HepG2 (cell line): Measurements from ENCODE around the gene ACTN1. TPM values are rescaled to one million over a fixed set of nuclear protein-coding genes. Genes with fewer than 3 reads are reported as not detected.

Source experiments
- BHLHE40 ChIP-seq: IDR thresholded peaks from 2 replicates; pipeline ENCODE4 v1.6.1; 2011; ENCODE audit warnings: low read length, improper control_type of control experiment
- CEBPG ChIP-seq: IDR thresholded peaks from 2 replicates; pipeline ENCODE4 v1.6.1; 2016
- EED ChIP-seq: sonication (generic); formaldehyde crosslinking; IDR thresholded peaks from 2 replicates; pipeline ENCODE4 v1.5.0; 2020; ENCODE audit warnings: mild to moderate bottlenecking, missing genetic modification reagents
- FLYWCH1 ChIP-seq: sonication (generic); formaldehyde crosslinking; IDR thresholded peaks from 2 replicates; pipeline ENCODE4 v1.8.1; 2023; ENCODE audit warnings: mild to moderate bottlenecking, missing genetic modification reagents
- PRPF4 ChIP-seq: fragments of 200-400 bp; formaldehyde crosslinking; IDR thresholded peaks from 2 replicates; pipeline ENCODE4 v1.6.1; 2016; ENCODE audit warnings: low read length, low read depth; ENCODE audit not compliant: poor library complexity, severe bottlenecking
- RBM22 ChIP-seq: fragments of 200-400 bp; formaldehyde crosslinking; optimal IDR thresholded peaks from 2 replicates; pipeline ENCODE3; 2017; ENCODE audit warnings: mild to moderate bottlenecking, low read length, moderate library complexity
- RELA ChIP-seq: sonication (generic); formaldehyde crosslinking; IDR thresholded peaks from 2 replicates; pipeline ENCODE4 v1.4.0; 2020; ENCODE audit warnings: missing genetic modification reagents
- RFX3 ChIP-seq: IDR thresholded peaks from 2 replicates; pipeline ENCODE4 v1.6.1; 2016; ENCODE audit warnings: missing biosample characterization, missing genetic modification reagents
- SAFB2 ChIP-seq: sonication (generic); formaldehyde crosslinking; IDR thresholded peaks from 2 replicates; pipeline ENCODE4 v1.5.1; 2020; ENCODE audit warnings: missing genetic modification reagents, low read depth, mild to moderate bottlenecking, borderline replicate concordance
- SALL1 ChIP-seq: sonication (generic); formaldehyde crosslinking; IDR thresholded peaks from 2 replicates; pipeline ENCODE4 v1.8.0; 2022; ENCODE audit warnings: mild to moderate bottlenecking, missing genetic modification reagents
- SOX13 ChIP-seq, 3 experiments: fragments of 450-650 bp in 1 of 3; sonication (generic) in 1 of 3; formaldehyde crosslinking in 1 of 3; IDR thresholded peaks in 2 of 3; conservative IDR thresholded peaks in 1 of 3; 2 replicates each; pipeline versions ENCODE4 v1.5.0 to v1.6.1; 2016 to 2020; ENCODE audit warnings: antibody characterized with exemption in 1 of 3, mild to moderate bottlenecking in 1 of 3, missing compliant biosample characterization in 1 of 3, missing genetic modification reagents in 1 of 3, moderate library complexity in 1 of 3
- TBX3 ChIP-seq: fragments of 450-650 bp; IDR thresholded peaks from 2 replicates; pipeline ENCODE4 v1.6.1; 2017; ENCODE audit warnings: antibody characterized with exemption, mild to moderate bottlenecking, inconsistent platforms, borderline replicate concordance
- TOPORS ChIP-seq: sonication (generic); formaldehyde crosslinking; IDR thresholded peaks from 2 replicates; pipeline ENCODE4 v1.8.0; 2023; ENCODE audit warnings: mild to moderate bottlenecking, missing genetic modification reagents
- ZNF569 ChIP-seq: sonication (generic); formaldehyde crosslinking; IDR thresholded peaks from 2 replicates; pipeline ENCODE4 v1.5.0; 2020; ENCODE audit warnings: mild to moderate bottlenecking, missing genetic modification reagents, moderate library complexity, borderline replicate concordance
- ZNF619 ChIP-seq: sonication (generic); formaldehyde crosslinking; IDR thresholded peaks from 2 replicates; pipeline ENCODE4 v1.4.0; 2020; ENCODE audit warnings: mild to moderate bottlenecking, missing genetic modification reagents
- ZNF629 ChIP-seq: sonication (generic); formaldehyde crosslinking; conservative IDR thresholded peaks from 2 replicates; pipeline ENCODE4 v1.5.0; 2020; ENCODE audit warnings: missing genetic modification reagents
- ZNF720 ChIP-seq: sonication (generic); formaldehyde crosslinking; IDR thresholded peaks from 2 replicates; pipeline ENCODE4 v1.4.0; 2020; ENCODE audit warnings: missing genetic modification reagents
- ZNF724P ChIP-seq: sonication (generic); formaldehyde crosslinking; IDR thresholded peaks from 2 replicates; pipeline ENCODE4 v1.8.0; 2022; ENCODE audit warnings: missing genetic modification reagents, borderline replicate concordance
- polyA plus RNA-seq, 8 experiments: library from polyadenylated mRNA; depleted of rRNA in 3 of 8; stranded (reverse) in 7 of 8; unstranded in 1 of 8; fragments of >200 nt; fragmentation: Illumina TruSeq in 4 of 8; extraction: Trizol in 4 of 8; gene quantifications; 2 replicates each; pipeline versions ENCODE4 v1.2.1 to v1.2.3, GENCODE V29; 2011 to 2016; ENCODE audit warnings: low read depth in 4 of 8, missing spikeins in 1 of 8, mixed read lengths in 1 of 8; ENCODE audit not compliant: insufficient read depth in 1 of 8
- total RNA-seq, 5 experiments: library from RNA; depleted of rRNA; stranded (reverse); fragments of >200 nt; fragmentation: Illumina TruSeq; extraction: Trizol; gene quantifications; 2 replicates each; pipeline ENCODE4 v1.2.3, GENCODE V29; 2016; ENCODE audit warnings: low read depth in 1 of 5
- TF ChIP-seq, protein P1 (sequence below): sonication (generic); formaldehyde crosslinking; IDR thresholded peaks from 2 replicates; pipeline ENCODE4 v1.4.0; 2020; ENCODE audit warnings: missing genetic modification reagents, mild to moderate bottlenecking, borderline replicate concordance
- TF ChIP-seq, protein P2 (sequence below): sonication (generic); formaldehyde crosslinking; IDR thresholded peaks from 2 replicates; pipeline ENCODE4 v1.5.1; 2020; ENCODE audit warnings: missing genetic modification reagents, mild to moderate bottlenecking, borderline replicate concordance
- TF ChIP-seq, protein P3 (sequence below): sonication (generic); formaldehyde crosslinking; IDR thresholded peaks from 2 replicates; pipeline ENCODE4 v1.4.0; 2020; ENCODE audit warnings: missing genetic modification reagents
- TF ChIP-seq, protein P4 (sequence below), 2 experiments: sonication (generic) in 1 of 2; formaldehyde crosslinking in 1 of 2; IDR thresholded peaks; 2 replicates each; pipeline versions ENCODE4 v1.5.1 to v1.6.1; 2011 to 2020; ENCODE audit warnings: borderline replicate concordance in 1 of 2, low read depth in 1 of 2, low read length in 1 of 2, mild to moderate bottlenecking in 1 of 2, missing genetic modification reagents in 1 of 2, moderate library complexity in 1 of 2

ACTN1 gene
- total and polyA plus RNA-seq, 2 of the 13 experiments (the other 11 are each of a cell fraction or from before 2014, with no cell fraction given): 58.6 to 162 TPM

DNA sequence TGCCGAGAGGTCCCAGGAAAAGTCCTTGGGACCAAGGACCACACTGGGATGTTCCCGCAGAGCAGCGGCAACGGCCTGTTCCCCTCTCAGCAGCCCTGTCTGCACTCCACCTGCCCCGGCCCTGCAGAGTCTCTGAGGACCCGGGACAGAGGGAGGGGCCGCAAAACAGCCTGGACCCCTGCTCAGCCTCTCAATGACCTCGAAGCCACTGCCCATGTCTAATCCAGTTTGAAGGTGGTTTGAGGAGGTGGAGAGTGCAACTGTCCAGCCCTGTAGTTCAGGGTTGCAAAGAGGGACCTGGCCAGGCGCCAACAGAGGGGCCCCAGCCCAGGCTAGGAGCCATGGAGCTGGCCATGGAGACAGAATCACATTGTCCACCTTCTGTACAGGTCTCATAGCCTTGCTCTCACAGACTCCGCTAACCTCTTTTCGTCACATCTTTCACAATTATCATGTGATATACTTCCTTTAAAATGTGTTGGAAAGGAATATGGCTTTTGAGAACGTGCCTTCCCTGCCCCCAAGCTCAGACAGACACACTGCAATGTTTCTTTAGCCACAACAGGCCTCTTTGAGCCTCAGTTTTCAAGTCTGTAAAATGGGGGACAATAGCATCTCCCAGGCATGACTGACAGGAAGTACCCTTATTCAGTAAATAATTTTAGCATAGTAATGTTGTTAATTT is 49.3 kb downstream of the ACTN1 start (continued):
- TF ChIP-seq, protein P1, sequence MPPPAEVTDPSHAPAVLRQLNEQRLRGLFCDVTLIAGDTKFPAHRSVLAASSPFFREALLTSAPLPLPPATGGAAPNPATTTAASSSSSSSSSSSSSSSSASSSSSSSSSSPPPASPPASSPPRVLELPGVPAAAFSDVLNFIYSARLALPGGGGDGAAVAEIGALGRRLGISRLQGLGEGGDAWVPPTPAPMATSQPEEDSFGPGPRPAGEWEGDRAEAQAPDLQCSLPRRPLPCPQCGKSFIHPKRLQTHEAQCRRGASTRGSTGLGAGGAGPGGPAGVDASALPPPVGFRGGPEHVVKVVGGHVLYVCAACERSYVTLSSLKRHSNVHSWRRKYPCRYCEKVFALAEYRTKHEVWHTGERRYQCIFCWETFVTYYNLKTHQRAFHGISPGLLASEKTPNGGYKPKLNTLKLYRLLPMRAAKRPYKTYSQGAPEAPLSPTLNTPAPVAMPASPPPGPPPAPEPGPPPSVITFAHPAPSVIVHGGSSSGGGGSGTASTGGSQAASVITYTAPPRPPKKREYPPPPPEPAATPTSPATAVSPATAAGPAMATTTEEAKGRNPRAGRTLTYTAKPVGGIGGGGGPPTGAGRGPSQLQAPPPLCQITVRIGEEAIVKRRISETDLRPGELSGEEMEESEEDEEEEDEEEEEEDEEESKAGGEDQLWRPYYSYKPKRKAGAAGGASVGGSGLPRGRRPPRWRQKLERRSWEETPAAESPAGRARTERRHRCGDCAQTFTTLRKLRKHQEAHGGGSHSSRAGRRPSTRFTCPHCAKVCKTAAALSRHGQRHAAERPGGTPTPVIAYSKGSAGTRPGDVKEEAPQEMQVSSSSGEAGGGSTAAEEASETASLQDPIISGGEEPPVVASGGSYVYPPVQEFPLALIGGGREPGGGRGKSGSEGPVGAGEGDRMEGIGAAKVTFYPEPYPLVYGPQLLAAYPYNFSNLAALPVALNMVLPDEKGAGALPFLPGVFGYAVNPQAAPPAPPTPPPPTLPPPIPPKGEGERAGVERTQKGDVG: no peak
- TF ChIP-seq ZNF619 (CRISPR knock-in tag): no peak
- TF ChIP-seq, protein P2, sequence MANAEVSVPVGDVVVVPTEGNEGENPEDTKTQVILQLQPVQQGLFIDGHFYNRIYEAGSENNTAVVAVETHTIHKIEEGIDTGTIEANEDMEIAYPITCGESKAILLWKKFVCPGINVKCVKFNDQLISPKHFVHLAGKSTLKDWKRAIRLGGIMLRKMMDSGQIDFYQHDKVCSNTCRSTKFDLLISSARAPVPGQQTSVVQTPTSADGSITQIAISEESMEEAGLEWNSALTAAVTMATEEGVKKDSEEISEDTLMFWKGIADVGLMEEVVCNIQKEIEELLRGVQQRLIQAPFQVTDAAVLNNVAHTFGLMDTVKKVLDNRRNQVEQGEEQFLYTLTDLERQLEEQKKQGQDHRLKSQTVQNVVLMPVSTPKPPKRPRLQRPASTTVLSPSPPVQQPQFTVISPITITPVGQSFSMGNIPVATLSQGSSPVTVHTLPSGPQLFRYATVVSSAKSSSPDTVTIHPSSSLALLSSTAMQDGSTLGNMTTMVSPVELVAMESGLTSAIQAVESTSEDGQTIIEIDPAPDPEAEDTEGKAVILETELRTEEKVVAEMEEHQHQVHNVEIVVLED (CRISPR knock-in tag): no peak
- no peak for TF ChIP-seq FLYWCH1 (CRISPR knock-in tag)
- TF ChIP-seq, protein P3, sequence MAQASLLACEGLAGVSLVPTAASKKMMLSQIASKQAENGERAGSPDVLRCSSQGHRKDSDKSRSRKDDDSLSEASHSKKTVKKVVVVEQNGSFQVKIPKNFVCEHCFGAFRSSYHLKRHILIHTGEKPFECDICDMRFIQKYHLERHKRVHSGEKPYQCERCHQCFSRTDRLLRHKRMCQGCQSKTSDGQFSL (CRISPR knock-in tag): no peak
- no peak for TF ChIP-seq SAFB2 (CRISPR knock-in tag)
- no peak for TF ChIP-seq ZNF569 (CRISPR knock-in tag)
- no peak for TF ChIP-seq SALL1 (CRISPR knock-in tag)
- TF ChIP-seq EED: no peak
- peak; percentile 68 for TF ChIP-seq RBM22
- TF ChIP-seq TBX3: no peak
- no peak for TF ChIP-seq RELA (CRISPR knock-in tag)
- TF ChIP-seq ZNF724P (CRISPR knock-in tag): no peak
- no peak for TF ChIP-seq ZNF720
- TF ChIP-seq SOX13 (IDR thresholded peaks at IDR 0.05): no peak
- 0 out of 4 replicates have a peak, but pooled peaks of 1 of the 2 experiments have one; percentile 4 for TF ChIP-seq SOX13 (CRISPR knock-in tag; conservative IDR thresholded peaks at IDR 0.05 in 1 of 2, IDR thresholded peaks at IDR 0.05 in 1 of 2)
- TF ChIP-seq RFX3: no peak
- peak; percentile 96 for TF ChIP-seq ZNF629 (CRISPR knock-in tag)
- TF ChIP-seq TOPORS: 0 out of 2 replicates have a peak, but pooled peaks have one; percentile 30
- TF ChIP-seq, protein P4, sequence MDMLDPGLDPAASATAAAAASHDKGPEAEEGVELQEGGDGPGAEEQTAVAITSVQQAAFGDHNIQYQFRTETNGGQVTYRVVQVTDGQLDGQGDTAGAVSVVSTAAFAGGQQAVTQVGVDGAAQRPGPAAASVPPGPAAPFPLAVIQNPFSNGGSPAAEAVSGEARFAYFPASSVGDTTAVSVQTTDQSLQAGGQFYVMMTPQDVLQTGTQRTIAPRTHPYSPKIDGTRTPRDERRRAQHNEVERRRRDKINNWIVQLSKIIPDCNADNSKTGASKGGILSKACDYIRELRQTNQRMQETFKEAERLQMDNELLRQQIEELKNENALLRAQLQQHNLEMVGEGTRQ (IDR thresholded peaks at IDR 0.05; ENCODE audit: low read depth, low read length): no peak
- TF ChIP-seq, protein P4 (CRISPR knock-in tag; IDR thresholded peaks at IDR 0.05; ENCODE audit: borderline replicate concordance): no peak
- no peak for TF ChIP-seq CEBPG
- TF ChIP-seq PRPF4: no peak
- TF ChIP-seq BHLHE40: no peak
